ENCODE data around the gene STOX2.

DNA sequence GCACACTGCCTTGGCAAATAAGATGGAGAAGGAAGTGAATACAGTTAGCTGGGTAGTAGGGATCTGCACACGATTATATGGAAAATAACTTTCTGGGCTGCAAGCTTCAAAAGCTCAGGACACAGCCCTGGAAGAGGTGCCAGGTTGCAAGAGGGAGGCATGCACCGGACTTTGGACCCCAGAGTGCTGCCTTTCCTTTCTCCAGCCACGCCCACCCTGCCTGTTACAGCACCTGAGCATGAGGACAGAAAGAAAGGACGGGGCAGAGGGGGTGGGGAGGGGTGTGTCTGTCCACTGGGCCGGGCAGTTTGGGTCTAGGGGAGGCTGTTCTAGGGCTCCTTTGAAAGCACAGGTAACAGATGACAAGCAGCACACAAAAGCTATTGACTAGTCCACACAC lies 159.8 kb downstream of the STOX2 start:
- TF ChIP-seq REST (IDR thresholded peaks at IDR 0.05; ENCODE audit: low read depth) (no peak), YY1 (IDR thresholded peaks at IDR 0.05; ENCODE audit: low read depth) (no peak), CEBPB (IDR thresholded peaks at IDR 0.05) (no peak), RAD21 (IDR thresholded peaks at IDR 0.05; ENCODE audit: low read depth) (no peak), EP300 (IDR thresholded peaks at IDR 0.05; ENCODE audit: borderline replicate concordance) (no peak), EGR1 (IDR thresholded peaks at IDR 0.05) (no peak), NFIC (IDR thresholded peaks at IDR 0.05) (no peak), TAF1 (IDR thresholded peaks at IDR 0.05; ENCODE audit: low read depth) (no peak)
- TF ChIP-seq, protein P1, sequence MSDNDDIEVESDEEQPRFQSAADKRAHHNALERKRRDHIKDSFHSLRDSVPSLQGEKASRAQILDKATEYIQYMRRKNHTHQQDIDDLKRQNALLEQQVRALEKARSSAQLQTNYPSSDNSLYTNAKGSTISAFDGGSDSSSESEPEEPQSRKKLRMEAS (IDR thresholded peaks at IDR 0.05), result no peak
- TF ChIP-seq, protein P2, sequence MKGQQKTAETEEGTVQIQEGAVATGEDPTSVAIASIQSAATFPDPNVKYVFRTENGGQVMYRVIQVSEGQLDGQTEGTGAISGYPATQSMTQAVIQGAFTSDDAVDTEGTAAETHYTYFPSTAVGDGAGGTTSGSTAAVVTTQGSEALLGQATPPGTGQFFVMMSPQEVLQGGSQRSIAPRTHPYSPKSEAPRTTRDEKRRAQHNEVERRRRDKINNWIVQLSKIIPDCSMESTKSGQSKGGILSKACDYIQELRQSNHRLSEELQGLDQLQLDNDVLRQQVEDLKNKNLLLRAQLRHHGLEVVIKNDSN (IDR thresholded peaks at IDR 0.05), result no peak

All from Ishikawa (cell line).